ENCODE results near the gene EFHD1.
"Not testable (repeated sequence)": the region's sequence is repeated elsewhere in the genome, so short reads cannot be mapped to it uniquely, and the experiment has no call there.

The EFHD1 gene

GRCh38 chr2:232696609-232697058 is 63.2 kb downstream of the EFHD1 start:
- DNase-seq (ENCODE audit: low spot score) = no peak

- DNase-seq (ENCODE audit: low spot score) = peak; percentile 97
Observed at GRCh38 chr2:232697059-232697806, 63.8 kb downstream of the EFHD1 start, which contains the start of gene GIGYF2. Gene GIGYF2 (plus strand): TSS chr2:232697331. CDS start chr2:232735198, 37,867 bp downstream.

GRCh38 chr2:232697807-232698110 is 64.4 kb downstream of the EFHD1 start:
- DNase-seq (ENCODE audit: low spot score) = no peak

- DNase-seq (ENCODE audit: low spot score) = no peak
Observed at GRCh38 chr2:232698556-232699091, 65.2 kb downstream of the EFHD1 start.

- DNase-seq (ENCODE audit: low spot score) = no peak
Observed at GRCh38 chr2:232699110-232699509, 65.7 kb downstream of the EFHD1 start.

- no peak for DNase-seq (ENCODE audit: low spot score)
Observed at GRCh38 chr2:232700154-232700553, 66.8 kb downstream of the EFHD1 start.

GRCh38 chr2:232707076-232707475 is 73.7 kb downstream of the EFHD1 start:
- no peak for DNase-seq (ENCODE audit: low spot score)

- no peak for DNase-seq (ENCODE audit: low spot score)
Observed at GRCh38 chr2:232713505-232713904, 80.1 kb downstream of the EFHD1 start.

- no peak for DNase-seq (ENCODE audit: low spot score)
Observed at GRCh38 chr2:232714969-232715368, 81.6 kb downstream of the EFHD1 start.

GRCh38 chr2:232720056-232720455 is 86.7 kb downstream of the EFHD1 start:
- DNase-seq (ENCODE audit: low spot score) = not testable (repeated sequence)

- DNase-seq (ENCODE audit: low spot score) = no peak
Observed at GRCh38 chr2:232721261-232721660, 87.9 kb downstream of the EFHD1 start.

GRCh38 chr2:232721882-232722281 is 88.5 kb downstream of the EFHD1 start:
- DNase-seq (ENCODE audit: low spot score) = no peak

GRCh38 chr2:232723027-232723426 is 89.6 kb downstream of the EFHD1 start:
- DNase-seq (ENCODE audit: low spot score) = no peak

GRCh38 chr2:232728785-232729184 is 95.4 kb downstream of the EFHD1 start:
- no peak for DNase-seq (ENCODE audit: low spot score)

- DNase-seq (ENCODE audit: low spot score) = peak; percentile 27
Observed at GRCh38 chr2:232731470-232731869, 98.1 kb downstream of the EFHD1 start.
